Thymus (tissue), 11 donors: ENCODE measurements around the gene MACROD2. TPM values are rescaled to one million over a fixed set of nuclear protein-coding genes. Genes with fewer than 3 reads are reported as not detected.

Experiments used
- DNase-seq, 9 donors: peaks; one replicate each; pipeline ENCODE4 v3.0.0-alpha.2; 2013; ENCODE audit warnings: low spot score in 9 of 9, low read depth in 6 of 9, missing footprints in 1 of 9
- H3K27ac ChIP-seq, 2 donors: one replicate each; pipeline ENCODE4 v1.5.1; 2013; ENCODE audit warnings: control low read depth in 1 of 2, low read depth in 1 of 2, low read length in 1 of 2, mild to moderate bottlenecking in 1 of 2, moderate library complexity in 1 of 2
- H3K27me3 ChIP-seq, 2 donors: one replicate each; pipeline ENCODE4 v1.5.1; 2013; ENCODE audit warnings: low read length in 1 of 2; ENCODE audit not compliant: control insufficient read depth in 2 of 2, insufficient read depth in 1 of 2
- H3K36me3 ChIP-seq, 2 donors: one replicate each; pipeline ENCODE4 v1.5.1; 2013; ENCODE audit warnings: low read length in 1 of 2, mild to moderate bottlenecking in 1 of 2, moderate library complexity in 1 of 2; ENCODE audit not compliant: control insufficient read depth in 2 of 2, insufficient read depth in 2 of 2
- H3K4me1 ChIP-seq, 2 donors: one replicate each; pipeline ENCODE4 v1.5.1; 2013; ENCODE audit warnings: low read length in 2 of 2; ENCODE audit not compliant: control insufficient read depth in 2 of 2, insufficient read depth in 2 of 2
- H3K4me3 ChIP-seq, 2 donors: one replicate each; pipeline ENCODE4 v1.5.1; 2013; ENCODE audit warnings: low read length in 2 of 2, control low read depth in 1 of 2, mild to moderate bottlenecking in 1 of 2
- H3K9me3 ChIP-seq, 2 donors: one replicate each; pipeline ENCODE4 v1.5.1; 2013; ENCODE audit warnings: low read length in 1 of 2, mild to moderate bottlenecking in 1 of 2; ENCODE audit not compliant: control insufficient read depth in 2 of 2, insufficient read depth in 1 of 2
- WGBS: extraction: QIAGEN DNeasy Blood & Tissue Kit; methylation state at CpG from one replicate; pipeline ENCODE4 v1.1.7; 2013; 5-methylcytosine and 5-hydroxymethylcytosine counted together
- polyA plus RNA-seq: library from polyadenylated mRNA; stranded (reverse); fragments of 200-250 nt; gene quantifications from one replicate; pipeline ENCODE4 v1.2.3, GENCODE V29; 2013
- total RNA-seq: library from RNA; stranded (reverse); fragments of 120-200 nt; gene quantifications from one replicate; pipeline ENCODE4 v1.2.4, GENCODE V29; 2013
- donor health status: healthy.

Gene MACROD2
- total and polyA plus RNA-seq, 2 donors: 1.6 to 4.2 TPM

DNA sequence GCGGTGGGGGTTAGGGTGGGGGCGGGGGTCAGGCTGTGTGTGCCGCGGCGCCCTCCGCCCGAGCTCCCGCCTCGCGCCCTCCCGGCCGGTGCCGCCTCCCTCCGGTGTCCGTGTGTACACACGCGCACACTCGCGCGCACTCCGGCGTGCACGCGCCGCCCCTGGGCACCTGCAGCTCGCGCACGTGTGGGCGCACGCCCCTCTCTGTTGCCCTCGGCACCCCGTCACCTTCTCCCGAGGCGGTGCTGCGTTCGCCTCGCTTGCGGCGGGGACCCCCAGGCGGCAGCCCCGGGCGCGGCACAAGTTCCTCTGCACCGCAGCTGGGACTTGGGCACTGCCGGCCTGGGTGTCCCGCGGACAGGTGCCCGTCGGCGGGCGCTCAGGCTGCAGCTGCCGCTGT, 525 bp downstream of the MACROD2 start:
- H3K27ac ChIP-seq: no peak overlapping the region
- H3K4me3 ChIP-seq: peak overlapping the region in 1 of 2 donors; percentile 37
- H3K27me3 ChIP-seq: peaks cover 16 to 23% of the 10 kb centered on the region in 2 donors
- no peaks in the 10 kb centered on the region for H3K4me1 ChIP-seq
- H3K36me3 ChIP-seq: no peaks in the 10 kb centered on the region
- H3K9me3 ChIP-seq: peaks cover 9 to 10% of the 10 kb centered on the region in 2 donors
- 2% methylated on average over 52 of the region's 52 CpGs for WGBS
- DNase-seq: peak in 2 of 9 donors; percentile 3 to 7

DNA sequence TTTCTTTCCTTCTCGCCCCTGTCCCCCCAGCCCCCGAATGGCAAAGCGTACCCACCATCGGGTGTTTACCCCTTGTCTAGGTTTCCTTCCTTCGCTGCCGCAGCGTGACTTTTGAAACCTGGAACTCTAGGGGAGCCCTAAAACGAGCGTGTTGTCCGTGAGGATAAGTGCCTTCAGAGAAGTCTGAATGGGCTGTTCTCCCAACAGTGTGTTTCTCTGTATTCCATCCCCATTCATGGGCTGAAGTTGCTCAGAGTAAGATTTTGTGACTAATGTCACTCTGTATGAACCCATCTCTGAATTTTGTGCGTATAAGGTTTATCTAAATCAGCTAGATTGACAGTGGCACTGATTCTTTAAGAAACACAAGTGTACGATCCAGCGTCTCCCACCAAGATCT, 949 bp downstream of the MACROD2 start:
- H3K4me3 ChIP-seq: peak overlapping the region in 1 of 2 donors; percentile 37
- H3K27me3 ChIP-seq: peaks cover 16 to 23% of the 10 kb centered on the region in 2 donors
- no peak for DNase-seq
- 14% methylated on average over 13 of the region's 13 CpGs for WGBS
- H3K27ac ChIP-seq: no peak overlapping the region
- H3K9me3 ChIP-seq: peaks cover 9 to 10% of the 10 kb centered on the region in 2 donors
- no peaks in the 10 kb centered on the region for H3K36me3 ChIP-seq
- H3K4me1 ChIP-seq: no peaks in the 10 kb centered on the region

DNA sequence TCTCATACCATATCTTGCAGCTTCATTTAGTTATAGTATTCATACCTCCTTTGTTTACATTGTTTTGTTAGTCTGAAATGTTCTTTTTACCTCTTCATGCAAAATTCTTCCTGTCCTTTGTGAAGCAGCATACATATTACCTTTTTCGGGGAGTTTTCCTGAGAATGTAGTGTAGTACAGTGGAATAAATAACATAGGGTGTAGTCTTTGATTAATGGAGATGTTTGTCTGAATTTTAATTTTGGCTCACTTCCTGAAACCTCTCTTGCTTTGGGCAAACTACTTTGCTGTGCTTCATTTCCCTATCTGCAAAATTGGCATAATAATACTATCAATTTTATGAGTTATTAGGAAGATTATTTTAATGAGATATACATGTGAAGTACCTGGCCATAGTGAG, 5.6 kb downstream of the MACROD2 start:
- H3K4me3 ChIP-seq: no peak overlapping the region
- no peak for DNase-seq
- no peak overlapping the region for H3K27ac ChIP-seq
- H3K9me3 ChIP-seq: peaks cover 0 to under 1% of the 10 kb centered on the region in 2 donors
- WGBS: 97% methylated on average over 1 of the region's 1 CpG
- H3K36me3 ChIP-seq: no peaks in the 10 kb centered on the region
- H3K27me3 ChIP-seq: peaks cover 5 to 10% of the 10 kb centered on the region in 2 donors
- no peaks in the 10 kb centered on the region for H3K4me1 ChIP-seq

DNA sequence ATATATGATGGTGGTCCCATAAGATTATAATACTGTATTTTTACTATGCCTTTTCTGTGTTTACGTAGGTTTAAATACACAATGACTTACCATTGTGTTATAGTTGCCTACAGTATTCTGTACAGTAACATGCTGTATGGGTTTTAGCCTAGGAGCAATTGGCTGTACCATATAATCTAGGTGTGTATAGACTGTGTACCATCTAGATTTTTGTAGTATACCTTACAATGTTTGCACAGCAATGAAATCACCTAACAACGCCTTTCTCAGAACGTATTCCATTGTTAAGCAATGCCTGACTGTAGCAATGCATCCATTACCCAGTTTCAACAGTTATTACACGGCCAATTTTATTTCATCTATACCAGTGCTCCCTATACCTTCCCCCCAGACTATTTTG, 10.7 kb downstream of the MACROD2 start:
- Histone ChIP-seq H3K36me3 (no peaks in the 10 kb centered on the region), H3K9me3 (no peaks in the 10 kb centered on the region), H3K4me3 (no peak overlapping the region), H3K4me1 (no peaks in the 10 kb centered on the region), H3K27ac (no peak overlapping the region), H3K27me3 (no peaks in the 10 kb centered on the region)
- WGBS: 97% methylated on average over 4 of the region's 4 CpGs
- DNase-seq: no peak

DNA sequence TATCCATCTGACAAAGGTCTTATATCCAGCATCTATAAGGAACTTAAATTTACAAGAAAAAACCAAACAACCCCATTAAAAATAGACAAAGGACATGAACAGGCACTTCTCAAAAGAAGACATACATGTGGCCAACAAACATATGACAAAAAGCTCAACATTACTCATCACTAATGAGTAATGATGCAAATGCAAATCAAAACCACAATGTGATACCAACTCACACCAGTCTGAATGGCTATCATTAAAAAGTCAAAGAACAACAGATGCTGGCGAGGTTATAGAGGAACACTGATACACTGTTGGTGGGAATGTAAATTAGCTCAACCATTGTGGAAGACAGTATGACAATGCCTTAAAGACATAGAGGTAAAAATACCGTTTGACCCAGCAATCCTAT, 13.9 kb downstream of the MACROD2 start:
- Histone ChIP-seq H3K36me3 (no peaks in the 10 kb centered on the region), H3K27me3 (no peaks in the 10 kb centered on the region), H3K27ac (no peak overlapping the region), H3K4me3 (no peak overlapping the region), H3K9me3 (peaks cover 0 to 6% of the 10 kb centered on the region in 2 donors), H3K4me1 (no peaks in the 10 kb centered on the region)
- no peak for DNase-seq
- 67% methylated on average over 2 of the region's 2 CpGs for WGBS

DNA sequence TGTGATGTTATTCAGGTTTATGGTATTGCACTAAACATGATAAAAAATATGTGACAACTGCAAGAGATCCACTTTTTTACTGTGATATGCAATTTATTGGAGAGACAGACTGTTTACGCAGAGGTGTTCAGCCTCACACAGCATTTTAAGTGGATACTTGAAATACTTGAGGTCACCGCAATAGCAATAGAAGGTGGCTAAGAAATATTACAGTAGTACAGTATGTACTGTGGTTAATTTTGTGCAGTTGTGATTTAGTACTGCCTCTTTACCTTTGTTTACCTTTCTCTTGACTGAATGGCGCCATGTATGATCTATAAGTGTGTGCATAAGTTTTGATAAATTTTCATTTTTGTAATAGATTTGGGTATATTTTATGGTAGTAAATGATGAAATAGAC, 17.4 kb downstream of the MACROD2 start:
- H3K27ac ChIP-seq: no peak overlapping the region
- 98% methylated on average over 3 of the region's 3 CpGs for WGBS
- no peaks in the 10 kb centered on the region for H3K27me3 ChIP-seq
- no peaks in the 10 kb centered on the region for H3K4me1 ChIP-seq
- DNase-seq: no peak
- H3K36me3 ChIP-seq: no peaks in the 10 kb centered on the region
- H3K4me3 ChIP-seq: no peak overlapping the region
- peaks cover 0 to 6% of the 10 kb centered on the region in 2 donors for H3K9me3 ChIP-seq

DNA sequence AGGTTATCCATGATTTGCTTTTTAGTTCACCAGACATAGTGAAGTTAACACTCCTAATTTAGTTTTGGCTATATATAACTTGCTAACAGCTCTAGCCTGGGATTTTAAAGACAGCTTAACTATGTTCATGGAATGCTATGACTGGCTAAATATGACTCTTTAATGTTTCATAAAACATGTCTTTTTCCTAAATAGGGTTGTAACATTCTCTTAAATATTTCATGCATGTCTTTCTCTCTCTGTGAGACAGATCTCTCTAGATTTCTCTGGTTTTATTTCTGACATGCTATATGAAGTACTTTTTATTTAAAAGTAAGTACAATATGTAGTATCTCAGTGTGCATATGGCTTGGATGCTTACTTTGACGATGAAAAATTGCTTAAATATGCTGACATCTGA, 35.7 kb downstream of the MACROD2 start:
- H3K27me3 ChIP-seq: no peaks in the 10 kb centered on the region
- no peak overlapping the region for H3K27ac ChIP-seq
- WGBS: 98% methylated on average over 1 of the region's 1 CpG
- no peaks in the 10 kb centered on the region for H3K9me3 ChIP-seq
- H3K4me3 ChIP-seq: no peak overlapping the region
- no peaks in the 10 kb centered on the region for H3K36me3 ChIP-seq
- DNase-seq: no peak
- H3K4me1 ChIP-seq: no peaks in the 10 kb centered on the region

DNA sequence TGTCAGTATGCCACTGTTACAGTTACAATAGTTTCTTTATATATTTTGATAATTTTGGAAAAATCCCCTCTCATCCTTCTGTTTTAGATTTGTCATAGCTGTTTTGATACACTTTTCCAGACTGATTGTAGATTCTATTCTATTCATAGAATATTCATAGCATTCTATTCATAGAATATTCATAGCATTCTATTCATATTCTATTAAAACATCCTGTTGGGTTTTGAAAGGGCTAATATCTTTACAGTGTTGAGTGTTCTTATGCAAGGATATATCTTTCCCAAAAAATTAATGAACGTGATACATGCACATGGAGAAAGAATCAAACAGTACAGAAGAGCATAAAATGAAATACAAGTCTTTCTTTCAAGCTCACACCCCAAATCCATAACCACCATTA, 38.0 kb downstream of the MACROD2 start:
- WGBS: 89% methylated on average over 1 of the region's 1 CpG
- DNase-seq: no peak
- H3K4me3 ChIP-seq: no peak overlapping the region
- no peaks in the 10 kb centered on the region for H3K27me3 ChIP-seq
- H3K4me1 ChIP-seq: no peaks in the 10 kb centered on the region
- H3K27ac ChIP-seq: no peak overlapping the region
- no peaks in the 10 kb centered on the region for H3K36me3 ChIP-seq
- no peaks in the 10 kb centered on the region for H3K9me3 ChIP-seq

DNA sequence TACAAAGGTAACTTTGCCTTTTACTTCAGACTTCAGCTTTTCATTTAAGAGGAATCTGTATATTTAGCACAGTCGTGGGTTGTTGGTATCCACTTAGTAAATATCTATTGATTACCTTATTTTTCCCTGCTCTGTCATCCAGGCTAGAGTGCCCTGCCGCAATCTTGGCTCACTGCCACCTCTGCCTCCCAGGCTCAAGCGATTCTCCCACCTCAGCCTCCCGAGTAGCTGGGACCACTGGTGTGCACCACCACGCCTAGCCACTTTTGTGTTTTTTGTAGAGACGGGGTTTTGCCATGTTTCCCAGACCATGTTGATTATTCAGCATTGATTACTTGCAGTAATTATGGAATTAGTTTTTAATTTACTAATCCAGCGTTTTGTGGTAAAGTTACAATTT, 41.3 kb downstream of the MACROD2 start:
- DNase-seq: no peak
- Histone ChIP-seq H3K27ac (no peak overlapping the region), H3K36me3 (no peaks in the 10 kb centered on the region), H3K4me1 (no peaks in the 10 kb centered on the region), H3K4me3 (no peak overlapping the region), H3K9me3 (no peaks in the 10 kb centered on the region), H3K27me3 (no peaks in the 10 kb centered on the region)
- 96% methylated on average over 7 of the region's 7 CpGs for WGBS
